Measurements from ENCODE around the gene HOOK2. TPM values are rescaled to one million over a fixed set of nuclear protein-coding genes. Genes with fewer than 3 reads are reported as not detected.

HOOK2 gene
- polyA plus RNA-seq, 1 of the 3 experiments (the other 2 are of a cell fraction), result 33.0 TPM

- Histone ChIP-seq H3K9me3 (no peaks in the 10 kb centered on the region), H3K79me2 (ENCODE audit: insufficient read depth) (peaks cover 19% of the 10 kb centered on the region), H3K27ac (ENCODE audit: low read depth in 2 of 2, low read length in 1 of 2) (no peak overlapping the region), H3K9ac (no peak overlapping the region), H3F3A (replicated peaks; ENCODE audit: insufficient read depth) (peaks cover 5% of the 10 kb centered on the region), H3K4me2 (no peak overlapping the region), H4K20me1 (ENCODE audit: insufficient read depth) (no peaks in the 10 kb centered on the region), H2AFZ (ENCODE audit: low read depth) (no peak overlapping the region), H3K36me3 (replicated peaks in 1 of 2; ENCODE audit: control insufficient read depth in 1 of 2, insufficient read depth in 2 of 2, low read length in 1 of 2) (peaks cover 4 to 8% of the 10 kb centered on the region in 2 experiments), H3K9me2 (no peaks in the 10 kb centered on the region), H3K4me1 (ENCODE audit: control insufficient read depth in 1 of 2, insufficient read depth in 2 of 2, low read depth in 1 of 2, low read length in 1 of 2) (peaks cover 8 to 29% of the 10 kb centered on the region in 2 experiments; a peak in 1 of 4 replicates), H3K27me3 (ENCODE audit: insufficient read depth) (no peaks in the 10 kb centered on the region), H3K4me3 (ENCODE audit: low read depth in 2 of 2, low read length in 1 of 2) (no peak overlapping the region)
- POLR2A ChIA-PET, result interaction anchor here (0.5 kb wide), 1 partner anchor 8 kb away, joined by 3 read pairs; no protein-coding TSS in a partner anchor
- no peak for DNase-seq
- TF ChIP-seq IRF3 (IDR thresholded peaks at IDR 0.05; ENCODE audit: low read depth, low read length) (no peak), GATA2 (CRISPR knock-in tag; IDR thresholded peaks at IDR 0.05) (no peak), RFX5 (IDR thresholded peaks at IDR 0.05; ENCODE audit: low read length) (no peak), POLR2AphosphoS5 (IDR thresholded peaks at IDR 0.05; ENCODE audit: low read depth, low read length) (no peak), NFIC (IDR thresholded peaks at IDR 0.05; ENCODE audit: borderline replicate concordance) (no peak), YY1 (IDR thresholded peaks at IDR 0.05; ENCODE audit: low read depth) (no peak), TEAD4 (IDR thresholded peaks at IDR 0.05; ENCODE audit: borderline replicate concordance, insufficient read depth) (no peak), CHD2 (IDR thresholded peaks at IDR 0.05; ENCODE audit: low read length, partially characterized antibody) (no peak), TCF12 (IDR thresholded peaks at IDR 0.05) (no peak)
- TF ChIP-seq, protein P1, sequence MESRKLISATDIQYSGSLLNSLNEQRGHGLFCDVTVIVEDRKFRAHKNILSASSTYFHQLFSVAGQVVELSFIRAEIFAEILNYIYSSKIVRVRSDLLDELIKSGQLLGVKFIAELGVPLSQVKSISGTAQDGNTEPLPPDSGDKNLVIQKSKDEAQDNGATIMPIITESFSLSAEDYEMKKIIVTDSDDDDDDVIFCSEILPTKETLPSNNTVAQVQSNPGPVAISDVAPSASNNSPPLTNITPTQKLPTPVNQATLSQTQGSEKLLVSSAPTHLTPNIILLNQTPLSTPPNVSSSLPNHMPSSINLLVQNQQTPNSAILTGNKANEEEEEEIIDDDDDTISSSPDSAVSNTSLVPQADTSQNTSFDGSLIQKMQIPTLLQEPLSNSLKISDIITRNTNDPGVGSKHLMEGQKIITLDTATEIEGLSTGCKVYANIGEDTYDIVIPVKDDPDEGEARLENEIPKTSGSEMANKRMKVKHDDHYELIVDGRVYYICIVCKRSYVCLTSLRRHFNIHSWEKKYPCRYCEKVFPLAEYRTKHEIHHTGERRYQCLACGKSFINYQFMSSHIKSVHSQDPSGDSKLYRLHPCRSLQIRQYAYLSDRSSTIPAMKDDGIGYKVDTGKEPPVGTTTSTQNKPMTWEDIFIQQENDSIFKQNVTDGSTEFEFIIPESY (IDR thresholded peaks at IDR 0.05; ENCODE audit: borderline replicate concordance, low read depth), result no peak
- TF ChIP-seq, protein P2, sequence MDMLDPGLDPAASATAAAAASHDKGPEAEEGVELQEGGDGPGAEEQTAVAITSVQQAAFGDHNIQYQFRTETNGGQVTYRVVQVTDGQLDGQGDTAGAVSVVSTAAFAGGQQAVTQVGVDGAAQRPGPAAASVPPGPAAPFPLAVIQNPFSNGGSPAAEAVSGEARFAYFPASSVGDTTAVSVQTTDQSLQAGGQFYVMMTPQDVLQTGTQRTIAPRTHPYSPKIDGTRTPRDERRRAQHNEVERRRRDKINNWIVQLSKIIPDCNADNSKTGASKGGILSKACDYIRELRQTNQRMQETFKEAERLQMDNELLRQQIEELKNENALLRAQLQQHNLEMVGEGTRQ (IDR thresholded peaks at IDR 0.05; ENCODE audit: borderline replicate concordance, low read depth, low read length), result no peak
- TF ChIP-seq, protein P3, sequence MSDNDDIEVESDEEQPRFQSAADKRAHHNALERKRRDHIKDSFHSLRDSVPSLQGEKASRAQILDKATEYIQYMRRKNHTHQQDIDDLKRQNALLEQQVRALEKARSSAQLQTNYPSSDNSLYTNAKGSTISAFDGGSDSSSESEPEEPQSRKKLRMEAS (IDR thresholded peaks at IDR 0.05; ENCODE audit: low read depth), result no peak
- TF ChIP-seq, protein P4, sequence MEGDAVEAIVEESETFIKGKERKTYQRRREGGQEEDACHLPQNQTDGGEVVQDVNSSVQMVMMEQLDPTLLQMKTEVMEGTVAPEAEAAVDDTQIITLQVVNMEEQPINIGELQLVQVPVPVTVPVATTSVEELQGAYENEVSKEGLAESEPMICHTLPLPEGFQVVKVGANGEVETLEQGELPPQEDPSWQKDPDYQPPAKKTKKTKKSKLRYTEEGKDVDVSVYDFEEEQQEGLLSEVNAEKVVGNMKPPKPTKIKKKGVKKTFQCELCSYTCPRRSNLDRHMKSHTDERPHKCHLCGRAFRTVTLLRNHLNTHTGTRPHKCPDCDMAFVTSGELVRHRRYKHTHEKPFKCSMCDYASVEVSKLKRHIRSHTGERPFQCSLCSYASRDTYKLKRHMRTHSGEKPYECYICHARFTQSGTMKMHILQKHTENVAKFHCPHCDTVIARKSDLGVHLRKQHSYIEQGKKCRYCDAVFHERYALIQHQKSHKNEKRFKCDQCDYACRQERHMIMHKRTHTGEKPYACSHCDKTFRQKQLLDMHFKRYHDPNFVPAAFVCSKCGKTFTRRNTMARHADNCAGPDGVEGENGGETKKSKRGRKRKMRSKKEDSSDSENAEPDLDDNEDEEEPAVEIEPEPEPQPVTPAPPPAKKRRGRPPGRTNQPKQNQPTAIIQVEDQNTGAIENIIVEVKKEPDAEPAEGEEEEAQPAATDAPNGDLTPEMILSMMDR (IDR thresholded peaks at IDR 0.05), result no peak
- CTCF ChIA-PET, result interaction anchor here (14.3 to 17.1 kb wide), 2 partner anchors 26 to 41 kb away, joined by 321 to 447 read pairs; partner anchors contain the start of gene HOOK2
- WGBS (ENCODE audit: low lambda C conversion rate), result 95% methylated on average over 25 of the region's 26 CpGs
Measured at GRCh38 chr19:12804051-12804450, 28.7 kb upstream of the HOOK2 start.

All from SK-N-SH (cell line).